ENCODE data around the gene DUSP11.
"Not testable (repeated sequence)": the region's sequence is repeated elsewhere in the genome, so short reads cannot be mapped to it uniquely, and the experiment has no call there.

Gene DUSP11

DNA sequence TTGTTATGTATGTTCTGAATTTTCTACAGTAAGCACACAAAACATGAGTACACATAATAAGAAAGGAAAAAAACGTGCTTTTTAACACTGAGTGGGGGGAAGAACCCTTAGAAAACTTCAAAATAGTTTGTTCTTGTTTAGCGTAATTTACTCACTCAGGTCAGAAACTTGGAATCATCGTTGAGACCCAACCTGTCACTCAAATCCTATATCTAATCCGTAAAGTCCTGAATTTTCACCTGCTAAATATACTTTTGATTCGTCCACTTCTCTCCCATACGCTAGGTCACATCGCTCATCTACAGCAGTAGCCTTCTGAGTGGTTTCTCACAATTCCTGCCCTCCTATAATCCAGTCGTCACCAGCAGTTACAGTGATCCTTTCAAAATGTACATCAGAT, 43.5 kb downstream of the DUSP11 start:
- H3K4me3 ChIP-seq (ENCODE audit: low read length) = peak overlapping the region; percentile 69
- DNase-seq (ENCODE audit: low read depth) = no peak
- TF ChIP-seq, protein P1, sequence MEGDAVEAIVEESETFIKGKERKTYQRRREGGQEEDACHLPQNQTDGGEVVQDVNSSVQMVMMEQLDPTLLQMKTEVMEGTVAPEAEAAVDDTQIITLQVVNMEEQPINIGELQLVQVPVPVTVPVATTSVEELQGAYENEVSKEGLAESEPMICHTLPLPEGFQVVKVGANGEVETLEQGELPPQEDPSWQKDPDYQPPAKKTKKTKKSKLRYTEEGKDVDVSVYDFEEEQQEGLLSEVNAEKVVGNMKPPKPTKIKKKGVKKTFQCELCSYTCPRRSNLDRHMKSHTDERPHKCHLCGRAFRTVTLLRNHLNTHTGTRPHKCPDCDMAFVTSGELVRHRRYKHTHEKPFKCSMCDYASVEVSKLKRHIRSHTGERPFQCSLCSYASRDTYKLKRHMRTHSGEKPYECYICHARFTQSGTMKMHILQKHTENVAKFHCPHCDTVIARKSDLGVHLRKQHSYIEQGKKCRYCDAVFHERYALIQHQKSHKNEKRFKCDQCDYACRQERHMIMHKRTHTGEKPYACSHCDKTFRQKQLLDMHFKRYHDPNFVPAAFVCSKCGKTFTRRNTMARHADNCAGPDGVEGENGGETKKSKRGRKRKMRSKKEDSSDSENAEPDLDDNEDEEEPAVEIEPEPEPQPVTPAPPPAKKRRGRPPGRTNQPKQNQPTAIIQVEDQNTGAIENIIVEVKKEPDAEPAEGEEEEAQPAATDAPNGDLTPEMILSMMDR (conservative IDR thresholded peaks at IDR 0.05; ENCODE audit: low read length) = no peak

- TF ChIP-seq, protein P1 (conservative IDR thresholded peaks at IDR 0.05; ENCODE audit: low read length) = no peak
- no peak overlapping the region for H3K4me3 ChIP-seq (ENCODE audit: low read length)
- DNase-seq (ENCODE audit: low read depth) = no peak
Observed at GRCh38 chr2:73730810-73731209, 49.1 kb downstream of the DUSP11 start.

DNA sequence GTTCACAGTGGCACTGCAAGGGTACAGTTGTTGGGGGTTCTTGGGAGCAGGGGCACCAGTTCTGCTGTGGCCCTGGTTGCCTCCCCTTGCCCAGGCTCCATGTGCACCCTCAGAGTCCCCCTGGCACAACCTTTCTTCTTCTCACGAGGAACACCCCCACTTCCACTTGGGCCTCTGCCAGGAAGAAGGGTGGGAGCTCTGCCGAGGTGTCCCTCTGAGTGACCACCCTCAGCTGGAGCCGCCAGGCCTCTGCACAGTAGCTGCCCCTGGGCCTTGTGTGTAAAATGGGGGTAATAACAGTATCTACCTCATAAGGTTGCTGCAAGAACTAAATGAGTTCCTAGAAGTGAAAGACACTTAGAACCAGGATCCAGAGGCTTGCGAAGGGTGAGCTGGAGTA, 51.2 kb downstream of the DUSP11 start:
- H3K4me3 ChIP-seq (ENCODE audit: low read length) = no peak overlapping the region
- DNase-seq (ENCODE audit: low read depth) = no peak
- TF ChIP-seq, protein P1 (conservative IDR thresholded peaks at IDR 0.05; ENCODE audit: low read length) = no peak

DNA sequence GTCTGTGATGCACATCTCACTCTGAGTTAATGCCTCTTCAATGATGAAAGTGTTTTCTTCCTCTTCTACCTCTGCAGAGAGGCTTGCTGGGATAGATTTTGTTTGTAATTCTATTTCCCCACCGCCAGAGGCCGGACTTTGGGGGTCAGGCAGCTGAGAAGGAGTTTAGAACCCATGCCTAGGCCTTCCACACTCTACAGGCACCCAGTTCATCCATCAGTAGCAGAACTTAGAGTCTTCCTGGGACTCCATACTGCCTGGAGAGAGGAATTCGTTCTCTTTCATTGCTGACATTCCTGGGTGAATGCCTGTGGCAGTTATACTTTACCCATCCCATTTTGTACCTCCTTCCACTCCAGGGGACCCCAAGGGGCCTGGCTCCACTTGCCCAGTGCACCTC, 51.9 kb downstream of the DUSP11 start:
- no peak overlapping the region for H3K4me3 ChIP-seq (ENCODE audit: low read length)
- DNase-seq (ENCODE audit: low read depth) = no peak
- TF ChIP-seq, protein P1 (conservative IDR thresholded peaks at IDR 0.05; ENCODE audit: low read length) = no peak

DNA sequence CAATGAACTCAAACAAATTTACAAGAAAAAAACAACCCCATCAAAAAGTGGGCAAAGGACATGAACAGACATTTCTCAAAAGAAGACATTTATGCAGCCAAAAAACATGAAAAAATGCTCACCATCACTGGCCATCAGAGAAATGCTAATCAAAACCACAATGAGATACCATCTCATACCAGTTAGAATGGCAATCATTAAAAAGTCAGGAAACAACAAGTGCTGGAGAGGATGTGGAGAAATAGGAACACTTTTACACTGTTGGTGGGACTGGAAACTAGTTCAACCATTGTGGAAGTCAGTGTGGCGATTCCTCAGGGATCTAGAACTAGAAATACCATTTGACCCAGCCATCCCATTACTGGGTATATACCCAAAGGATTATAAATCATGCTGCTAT, 53.2 kb downstream of the DUSP11 start:
- not testable (repeated sequence) for H3K4me3 ChIP-seq (ENCODE audit: low read length); DNase-seq (ENCODE audit: low read depth)

GRCh38 chr2:73718851-73719621, 60.9 kb downstream of the DUSP11 start:
- no peak for DNase-seq (ENCODE audit: low read depth)
- TF ChIP-seq, protein P1 (conservative IDR thresholded peaks at IDR 0.05; ENCODE audit: low read length) = no peak
- no peak overlapping the region for H3K4me3 ChIP-seq (ENCODE audit: low read length)

- no peak for DNase-seq (ENCODE audit: low read depth)
- TF ChIP-seq, protein P1 (conservative IDR thresholded peaks at IDR 0.05; ENCODE audit: low read length) = no peak
- no peak overlapping the region for H3K4me3 ChIP-seq (ENCODE audit: low read length)
Observed at GRCh38 chr2:73718421-73718820, 61.5 kb downstream of the DUSP11 start.

GRCh38 chr2:73717695-73718094, 62.2 kb downstream of the DUSP11 start:
- not testable (repeated sequence) for H3K4me3 ChIP-seq (ENCODE audit: low read length); DNase-seq (ENCODE audit: low read depth)

Data from AG10803 (cell line).